Brain pericyte (primary cell): ENCODE measurements around the gene RBPJ.

Experiments
- DNase-seq: peaks from one replicate; pipeline ENCODE4 v3.0.0-alpha.2; 2012; ENCODE audit warnings: low read depth, low spot score

The RBPJ gene

GRCh38 chr4:26459756-26460530 is 139.1 kb downstream of the RBPJ start:
- DNase-seq, result no peak

GRCh38 chr4:26462874-26463273 is 142.1 kb downstream of the RBPJ start:
- DNase-seq, result no peak

DNA sequence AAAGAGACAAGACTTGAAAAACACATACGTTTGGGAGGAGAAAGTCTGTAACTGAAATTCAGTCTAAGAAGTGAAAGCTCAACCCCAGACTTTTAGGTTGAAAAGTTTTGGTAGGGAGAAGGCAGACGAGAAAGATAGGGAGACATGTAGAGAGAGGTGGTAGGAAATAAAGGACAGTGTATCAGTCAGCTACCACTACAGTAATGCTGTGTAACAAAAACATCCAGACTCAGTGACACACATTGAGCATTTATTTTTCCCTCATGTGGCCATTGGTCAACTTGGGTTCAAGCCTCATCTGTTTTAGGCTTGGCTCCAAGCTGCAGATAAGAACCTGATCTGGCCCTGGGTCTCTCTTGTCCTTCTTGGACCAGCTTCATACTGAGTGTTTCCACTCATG is 142.6 kb downstream of the RBPJ start:
- DNase-seq, result no peak

- DNase-seq, result no peak
These were observed 143.7 kb downstream of the RBPJ start for GRCh38 chr4:26464420-26465095.

DNA sequence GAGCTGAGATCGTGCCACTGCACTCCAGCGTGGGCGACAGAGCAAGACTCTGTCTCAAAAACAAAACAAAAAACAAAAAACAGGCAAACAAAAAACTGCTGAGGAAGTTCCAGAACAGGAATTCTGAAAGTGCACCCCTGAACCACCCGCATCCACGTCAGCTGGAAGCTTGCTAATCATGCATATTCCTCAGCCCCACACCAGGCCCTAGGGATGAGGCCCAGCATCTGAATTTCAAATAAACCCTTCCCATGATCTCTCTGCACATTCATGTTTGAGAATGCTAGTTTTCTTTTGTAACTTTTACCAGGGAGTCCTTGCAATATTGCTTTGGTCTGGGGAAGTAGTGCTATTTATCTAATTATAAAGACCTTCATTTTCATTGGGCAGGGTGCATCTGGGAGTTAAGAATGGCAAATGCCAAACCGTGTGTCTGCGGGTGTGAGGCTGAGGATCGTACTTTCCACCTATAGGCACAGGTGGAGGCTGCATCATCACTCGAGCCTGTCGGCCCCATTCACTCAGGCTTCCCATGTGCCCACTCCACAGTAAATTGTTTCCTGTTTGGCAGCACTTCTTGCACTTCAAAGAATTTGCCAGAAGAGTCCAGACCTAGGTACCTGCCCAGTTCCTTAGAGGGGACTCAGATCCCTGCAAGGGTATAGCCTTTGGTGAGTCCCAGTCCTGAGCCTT is 145.9 kb downstream of the RBPJ start:
- DNase-seq, result no peak

- DNase-seq, result no peak
These were observed 146.9 kb downstream of the RBPJ start for GRCh38 chr4:26467724-26468123.

DNA sequence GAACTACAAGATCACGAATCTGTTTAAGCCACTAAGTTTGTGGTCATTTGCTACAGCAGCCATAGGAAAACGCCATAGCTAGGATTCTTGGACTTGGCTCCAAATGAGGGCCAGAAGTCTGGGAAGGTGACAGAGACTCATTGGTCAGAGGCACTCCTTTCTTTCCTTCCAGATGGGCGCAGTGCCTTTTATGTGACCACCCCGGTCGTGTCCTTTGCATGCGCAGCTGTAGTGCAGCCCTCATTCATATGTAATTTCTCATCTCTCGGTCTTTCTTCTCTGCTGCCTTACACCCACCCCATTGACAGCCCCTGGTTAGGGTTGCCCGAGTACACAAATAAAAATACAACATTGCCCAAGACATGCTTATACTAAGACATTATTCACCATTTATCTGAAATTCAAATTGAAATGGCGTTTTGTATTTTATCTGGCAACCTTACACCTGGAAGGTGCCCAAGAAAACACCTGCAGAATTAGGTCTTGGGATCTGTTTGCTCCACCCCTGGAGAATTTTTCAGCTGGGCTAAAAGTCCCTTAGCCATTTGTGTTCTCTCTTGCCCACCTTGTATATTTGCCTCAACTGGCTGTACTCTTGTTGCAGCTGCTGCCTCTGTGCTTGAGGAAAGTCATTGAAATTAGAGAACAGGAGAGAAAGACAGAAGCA is 147.6 kb downstream of the RBPJ start:
- no peak for DNase-seq

- DNase-seq, result no peak
These were observed 148.2 kb downstream of the RBPJ start for GRCh38 chr4:26468977-26469376.

- DNase-seq, result no peak
These were observed 151.1 kb downstream of the RBPJ start for GRCh38 chr4:26471890-26472289.

- no peak for DNase-seq
These were observed 153.1 kb downstream of the RBPJ start for GRCh38 chr4:26473893-26474292.

DNA sequence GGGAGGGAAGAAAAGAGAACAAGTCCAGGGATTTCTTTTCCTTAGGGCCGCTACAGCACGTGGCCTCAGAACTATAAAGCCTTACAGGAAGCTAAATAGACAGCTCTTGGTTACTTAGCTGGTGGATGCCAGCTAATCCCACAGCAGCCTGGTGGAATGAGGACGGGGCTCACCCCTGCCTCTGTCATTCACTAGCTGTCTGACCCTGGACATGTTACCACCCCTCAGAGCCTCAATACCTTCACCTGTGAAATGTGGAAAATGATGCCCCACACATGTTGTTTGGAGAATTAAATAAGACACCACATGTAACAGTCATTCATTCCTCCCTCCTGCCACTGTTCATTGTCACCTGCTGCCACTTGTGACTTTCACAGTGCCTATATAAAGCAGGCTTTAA is 153.7 kb downstream of the RBPJ start:
- no peak for DNase-seq

DNA sequence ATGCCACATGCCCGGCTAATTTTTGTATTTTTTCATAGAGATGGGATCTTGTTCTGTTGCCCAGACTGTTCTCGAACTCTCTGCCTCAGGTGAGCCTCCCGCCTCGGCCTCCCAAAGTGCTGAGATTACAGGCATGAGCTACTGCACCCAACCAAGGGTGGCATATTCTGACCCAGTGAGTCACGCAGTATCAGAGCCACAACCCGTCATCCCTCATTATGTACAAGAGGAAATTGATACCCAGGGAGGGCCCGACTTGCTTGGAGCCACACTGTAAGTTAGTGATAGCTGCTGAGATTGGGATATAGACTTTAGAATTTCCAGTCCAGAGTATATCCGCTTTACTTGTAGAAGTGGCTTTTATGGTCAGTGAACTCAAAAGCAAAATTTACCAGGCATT is 154.9 kb downstream of the RBPJ start:
- no peak for DNase-seq

- DNase-seq, result no peak
These were observed 155.7 kb downstream of the RBPJ start for GRCh38 chr4:26476545-26476944.

DNA sequence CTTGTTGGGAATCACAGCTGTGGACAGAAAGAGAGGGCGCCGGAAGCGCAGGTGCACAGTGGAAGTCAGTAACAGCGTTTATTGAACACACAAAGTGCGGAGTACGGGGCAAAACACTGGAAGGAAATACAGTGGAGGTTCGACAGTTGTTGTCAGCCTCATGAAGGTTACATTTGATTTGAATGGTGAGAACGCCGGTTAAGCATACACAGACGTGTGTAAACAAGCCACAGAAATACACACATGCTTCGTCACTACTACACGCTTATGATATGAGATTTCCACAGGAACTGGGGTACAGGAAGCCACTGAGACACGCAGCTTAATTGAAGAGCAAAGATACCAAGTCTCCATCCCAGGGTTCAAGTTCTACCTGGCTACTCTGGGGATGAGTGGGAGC is 157.5 kb downstream of the RBPJ start:
- DNase-seq, result no peak

DNA sequence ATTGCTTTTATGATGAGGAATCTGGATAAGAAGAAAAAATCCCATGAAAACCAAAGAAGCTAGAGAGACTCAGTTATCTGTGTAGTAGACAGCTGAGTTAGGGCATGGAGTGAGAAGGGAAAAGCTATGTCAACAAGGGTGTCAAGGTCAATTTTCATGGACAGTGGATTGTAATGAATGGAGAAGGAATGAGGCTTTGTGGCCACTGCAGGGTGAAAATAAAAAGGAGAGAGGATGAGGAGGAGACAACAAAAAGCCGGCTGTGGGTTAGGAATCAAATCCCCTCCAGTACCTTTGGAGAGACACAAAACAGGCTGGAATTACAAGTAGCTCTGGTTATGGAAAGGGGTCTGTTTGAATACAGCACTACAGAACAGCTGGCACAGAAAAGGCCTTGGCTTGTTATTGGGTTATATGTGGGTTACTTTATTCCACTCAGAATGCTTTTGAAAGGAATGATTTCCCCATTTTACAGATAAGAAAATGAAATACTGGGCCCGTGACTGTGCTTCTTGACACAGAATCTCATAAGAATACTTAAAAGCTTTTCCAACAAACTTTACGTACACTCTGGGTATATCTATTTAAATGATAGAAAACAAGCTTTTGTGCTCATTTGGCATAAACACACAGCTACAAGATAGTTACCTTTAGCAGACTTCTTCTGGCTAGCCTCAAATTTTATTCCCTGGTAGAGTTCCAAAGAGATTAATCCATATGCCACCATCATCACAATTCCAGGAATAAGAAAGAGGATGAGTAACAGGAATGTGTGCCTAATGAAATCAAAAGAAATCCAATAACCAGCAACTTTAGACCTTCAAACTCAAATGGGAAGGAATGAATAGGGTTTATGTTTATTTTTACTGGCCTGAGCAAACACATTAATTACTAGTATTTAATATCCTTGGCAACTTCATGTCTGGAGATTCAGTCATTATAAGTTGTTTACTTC is 162.0 kb downstream of the RBPJ start:
- DNase-seq, result no peak

- DNase-seq, result no peak
These were observed 163.3 kb downstream of the RBPJ start for GRCh38 chr4:26484032-26484515.

DNA sequence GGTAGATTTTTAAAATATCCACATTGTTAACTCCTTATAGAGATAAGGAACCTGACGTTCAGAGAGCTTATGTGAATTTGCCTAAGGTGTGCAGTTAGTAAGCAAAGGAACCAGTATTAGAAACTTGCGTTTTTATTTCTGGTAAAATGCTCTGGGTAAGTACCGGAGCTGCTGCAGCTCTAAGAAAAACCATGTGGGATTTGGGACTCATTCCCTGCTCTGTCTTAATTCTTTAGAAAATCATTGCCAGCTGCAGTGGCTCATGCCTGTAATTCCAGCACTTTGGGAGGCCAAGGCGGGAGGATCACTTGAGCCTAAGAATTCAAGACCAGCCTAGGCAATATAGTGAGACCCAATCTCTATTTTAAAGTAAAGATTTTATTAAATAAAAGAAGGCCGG is 163.7 kb downstream of the RBPJ start:
- no peak for DNase-seq
